GM19239 (cell line): Measurements from ENCODE around the gene OR4C11.

Experiments used
- DNase-seq: peaks from one replicate; pipeline ENCODE4 v3.0.0; 2011; ENCODE audit warnings: low spot score; ENCODE audit not compliant: insufficient read length
- FAIRE-seq: peaks from 2 replicates; lab custom pipeline; 2011; peaks lifted over from hg19 to GRCh38; lab: Jason Lieb, UNC

The OR4C11 gene, protein sequence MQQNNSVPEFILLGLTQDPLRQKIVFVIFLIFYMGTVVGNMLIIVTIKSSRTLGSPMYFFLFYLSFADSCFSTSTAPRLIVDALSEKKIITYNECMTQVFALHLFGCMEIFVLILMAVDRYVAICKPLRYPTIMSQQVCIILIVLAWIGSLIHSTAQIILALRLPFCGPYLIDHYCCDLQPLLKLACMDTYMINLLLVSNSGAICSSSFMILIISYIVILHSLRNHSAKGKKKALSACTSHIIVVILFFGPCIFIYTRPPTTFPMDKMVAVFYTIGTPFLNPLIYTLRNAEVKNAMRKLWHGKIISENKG

DNA sequence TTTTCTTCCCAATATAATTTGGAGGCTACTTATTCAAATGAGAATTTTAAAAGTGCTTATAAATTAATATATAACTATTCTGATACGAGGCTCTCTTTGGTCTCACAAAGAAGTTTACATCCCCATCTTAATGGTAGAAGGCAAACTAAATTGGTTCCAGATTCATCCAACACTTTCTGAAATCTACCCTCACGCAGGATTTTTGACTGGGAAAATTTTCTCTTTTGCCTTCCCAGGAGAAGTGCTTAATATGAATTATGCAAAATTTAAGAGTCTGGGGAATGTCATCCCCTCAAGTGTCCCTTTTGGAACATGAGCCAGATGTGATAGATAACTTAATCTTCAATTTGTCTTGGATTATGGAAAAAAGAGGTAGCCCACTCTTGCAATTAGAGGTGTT, at the start of gene OR4C11:
TSS of gene OR4C11 (minus strand) at position 101 of the 400 bp plus-strand sequence. CDS start 3,272 bp downstream, outside the sequence.
- no peak for FAIRE-seq
- DNase-seq: no peak

DNA sequence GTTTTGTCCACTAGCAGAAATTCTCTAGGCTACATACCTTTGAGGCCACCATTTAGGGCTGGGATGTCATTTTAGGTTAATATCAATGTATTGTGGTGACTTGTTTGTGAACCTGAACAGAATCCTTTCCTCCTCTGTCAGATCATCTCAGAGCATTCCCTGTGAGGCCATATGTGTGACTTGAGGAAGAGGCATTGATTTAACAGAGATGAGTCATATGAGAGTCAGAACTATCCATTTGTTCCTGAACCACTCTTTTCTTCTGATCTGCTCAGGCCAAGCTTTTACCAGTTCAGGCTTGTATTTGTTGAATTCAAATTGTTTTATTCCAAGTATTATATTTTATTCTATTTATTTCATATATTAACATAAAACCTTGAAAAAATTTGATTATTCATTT, 47.7 kb upstream of the OR4C11 start:
- no peak for DNase-seq
- FAIRE-seq: no peak

DNA sequence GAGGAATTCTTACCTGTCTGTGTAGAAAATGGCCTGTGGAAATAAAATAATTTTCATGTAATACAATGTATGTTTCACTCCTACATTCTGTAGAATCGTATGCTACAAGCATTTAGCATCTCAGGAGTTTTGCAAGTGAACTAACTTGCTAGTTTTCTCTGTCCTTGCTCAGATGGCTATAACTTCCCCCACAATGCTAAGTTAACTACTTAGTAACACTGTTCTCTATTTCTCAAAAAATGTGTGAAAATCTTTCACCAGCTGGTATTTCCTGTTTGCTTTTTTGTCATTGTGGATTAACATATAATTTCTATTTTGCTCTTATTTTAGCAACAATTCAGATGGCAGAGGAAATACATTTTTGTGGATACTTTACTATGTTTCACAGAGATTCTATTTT, 45.1 kb upstream of the OR4C11 start:
- FAIRE-seq (no peak), DNase-seq (no peak)

DNA sequence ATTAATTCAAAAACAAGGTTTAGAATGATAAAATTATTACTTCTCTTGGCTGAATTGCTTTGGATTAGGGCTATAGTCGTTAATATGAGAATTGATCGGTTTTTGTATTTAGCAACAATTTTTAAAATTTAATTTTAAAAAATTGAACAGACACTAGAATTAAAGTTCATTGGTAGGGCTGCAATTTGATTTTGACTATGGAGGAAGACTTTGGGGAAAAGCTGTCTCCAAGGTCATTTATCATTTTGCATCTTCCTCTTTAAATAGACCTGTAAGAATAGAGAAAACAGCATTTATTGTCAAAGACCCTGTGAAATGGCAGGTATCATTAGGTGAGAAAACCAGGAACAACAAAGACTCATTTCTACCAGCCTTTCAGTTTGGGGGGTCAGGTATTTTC, 40.6 kb upstream of the OR4C11 start, which contains the start of gene OR4S2:
TSS of gene OR4S2 (plus strand) at position 301 of the 400 bp plus-strand sequence. CDS start 2,577 bp downstream, outside the sequence.
- DNase-seq: no peak
- no peak for FAIRE-seq

- no peak for FAIRE-seq
Observed at GRCh38 chr11:55634813-55635212, 27.4 kb upstream of the OR4C11 start, which contains the start of gene OR4P4. Gene OR4P4, plus strand, starts transcription at chr11:55635113.

DNA sequence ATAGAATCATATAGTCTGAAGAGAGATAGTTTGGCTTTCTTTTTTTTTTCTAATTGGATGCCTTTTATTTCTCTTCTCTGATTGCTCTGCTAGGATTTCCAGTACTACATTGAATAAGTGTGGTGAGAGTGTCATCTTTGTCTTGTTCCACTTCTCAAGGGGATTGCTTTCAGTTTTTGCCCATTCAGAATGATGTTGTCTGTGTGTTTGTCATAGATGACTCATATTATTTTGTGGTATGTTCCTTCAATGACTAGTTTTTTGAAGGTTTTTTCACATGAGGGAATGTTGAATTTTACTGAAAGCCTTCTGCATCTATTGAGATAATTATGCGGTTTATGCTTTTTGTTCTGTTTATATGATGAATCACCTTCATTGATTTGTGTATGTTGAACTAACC, 17.1 kb upstream of the OR4C11 start:
- FAIRE-seq (no peak), DNase-seq (no peak)

More at GRCh38 chr11:55634813-55635212, 27.4 kb upstream of the OR4C11 start, which contains the start of gene OR4P4:
- DNase-seq: no peak

DNA sequence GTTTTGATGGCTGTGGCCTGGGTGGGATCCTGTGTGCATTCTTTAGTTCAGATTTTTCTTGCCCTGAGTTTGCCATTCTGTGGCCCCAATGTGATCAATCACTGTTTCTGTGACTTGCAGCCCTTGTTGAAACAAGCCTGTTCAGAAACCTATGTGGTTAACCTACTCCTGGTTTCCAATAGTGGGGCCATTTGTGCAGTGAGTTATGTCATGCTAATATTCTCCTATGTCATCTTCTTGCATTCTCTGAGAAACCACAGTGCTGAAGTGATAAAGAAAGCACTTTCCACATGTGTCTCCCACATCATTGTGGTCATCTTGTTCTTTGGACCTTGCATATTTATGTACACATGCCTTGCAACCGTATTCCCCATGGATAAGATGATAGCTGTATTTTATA, 34.9 kb downstream of the OR4C11 start:
- DNase-seq (no peak), FAIRE-seq (no peak)

DNA sequence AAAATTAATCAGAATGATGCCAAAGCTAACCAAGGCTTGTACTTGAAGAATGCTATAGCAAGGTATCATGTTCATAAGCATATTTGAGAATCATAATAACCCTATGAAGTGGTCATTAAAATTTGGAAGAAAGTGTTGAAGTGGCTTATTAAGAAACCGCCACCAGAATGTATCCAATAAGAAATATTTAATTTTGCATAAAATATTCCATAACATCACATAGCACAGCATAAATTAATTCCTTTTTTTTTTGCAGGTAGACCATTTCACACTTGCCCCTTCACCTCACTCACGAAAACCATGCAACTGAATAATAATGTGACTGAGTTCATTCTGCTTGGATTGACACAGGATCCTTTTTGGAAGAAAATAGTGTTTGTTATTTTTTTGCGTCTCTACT, 35.6 kb downstream of the OR4C11 start, which contains the start of gene OR4C16:
TSS of gene OR4C16 (plus strand) at position 301 of the 400 bp plus-strand sequence. CDS start at position 301, 0 bp downstream.
- FAIRE-seq: no peak
- DNase-seq: no peak

DNA sequence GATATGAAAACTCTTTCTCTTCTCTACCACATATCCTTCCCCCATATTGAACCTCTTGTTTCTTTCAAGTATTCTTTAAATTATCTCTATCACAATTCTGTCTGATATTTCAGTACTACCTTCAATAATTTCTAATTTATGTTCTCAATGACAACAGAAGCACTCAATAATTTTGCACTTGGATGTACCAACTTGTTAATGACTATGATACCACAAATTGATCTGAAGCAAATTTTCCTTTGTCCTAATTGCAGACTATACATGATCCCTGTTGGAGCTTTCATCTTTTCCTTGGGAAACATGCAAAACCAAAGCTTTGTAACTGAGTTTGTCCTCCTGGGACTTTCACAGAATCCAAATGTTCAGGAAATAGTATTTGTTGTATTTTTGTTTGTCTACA, 53.3 kb downstream of the OR4C11 start, which contains the start of gene OR4C15:
TSS of gene OR4C15 (plus strand) at position 301 of the 400 bp plus-strand sequence. CDS start at position 301, 0 bp downstream.
- FAIRE-seq: no peak
- DNase-seq: no peak
